NCI-H1930 (cell line): ENCODE data around the gene SETX.

Source experiments
- DNase-seq, 2 experiments: peaks; one replicate each; lab custom pipeline; 2025; lab: John Stamatoyannopoulos, UW

The SETX gene

GRCh38 chr9:132240841-132241482, 113.8 kb downstream of the SETX start:
- peak; percentile 87 to 90 for DNase-seq

- no peak for DNase-seq
Measured at GRCh38 chr9:132239999-132240840, 114.6 kb downstream of the SETX start.

- no peak for DNase-seq
Measured at GRCh38 chr9:132239518-132239917, 115.3 kb downstream of the SETX start.

- DNase-seq: no peak
Measured at GRCh38 chr9:132238992-132239391, 115.8 kb downstream of the SETX start.

- DNase-seq: no peak
Measured at GRCh38 chr9:132238026-132238972, 116.5 kb downstream of the SETX start.

GRCh38 chr9:132237481-132237880, 117.3 kb downstream of the SETX start:
- no peak for DNase-seq

- DNase-seq: no peak
Measured at GRCh38 chr9:132236662-132237311, 118.0 kb downstream of the SETX start.

- peak; percentile 25 to 64 for DNase-seq
Measured at GRCh38 chr9:132235894-132236661, 118.7 kb downstream of the SETX start.

- no peak for DNase-seq
Measured at GRCh38 chr9:132235125-132235524, 119.7 kb downstream of the SETX start.

- no peak for DNase-seq
Measured at GRCh38 chr9:132234535-132234934, 120.3 kb downstream of the SETX start.

- no peak for DNase-seq
Measured at GRCh38 chr9:132233138-132233537, 121.6 kb downstream of the SETX start.

- no peak for DNase-seq
Measured at GRCh38 chr9:132232522-132232921, 122.3 kb downstream of the SETX start.

- DNase-seq: no peak
Measured at GRCh38 chr9:132231019-132231701, 123.6 kb downstream of the SETX start.

- no peak for DNase-seq
Measured at GRCh38 chr9:132230605-132231004, 124.2 kb downstream of the SETX start.

GRCh38 chr9:132228062-132228461, 126.7 kb downstream of the SETX start:
- no peak for DNase-seq

- no peak for DNase-seq
Measured at GRCh38 chr9:132226571-132227430, 128.0 kb downstream of the SETX start.

GRCh38 chr9:132224645-132225044, 130.1 kb downstream of the SETX start:
- DNase-seq: no peak

GRCh38 chr9:132221941-132222340, 132.8 kb downstream of the SETX start:
- no peak for DNase-seq

- no peak for DNase-seq
Measured at GRCh38 chr9:132218208-132218607, 136.6 kb downstream of the SETX start.
